GM20431 (cell line): ENCODE measurements around the gene PLD4.
"Not testable (repeated sequence)": the region's sequence is repeated elsewhere in the genome, so short reads cannot be mapped to it uniquely, and the experiment has no call there.

Experiments used
- in situ Hi-C: fragments of 300-500 bp; cut with MseI, MboI; formaldehyde crosslinking; loops from one replicate; pipeline ENCODE4 v1.15.0; 2020; ENCODE audit warnings: low sequenced_read_pairs; ENCODE audit not compliant: unreplicated experiment

PLD4 gene

GRCh38 chr14:104937694-104938365 is 13.2 kb downstream of the PLD4 start:
- in situ Hi-C loops = no loop called here

DNA sequence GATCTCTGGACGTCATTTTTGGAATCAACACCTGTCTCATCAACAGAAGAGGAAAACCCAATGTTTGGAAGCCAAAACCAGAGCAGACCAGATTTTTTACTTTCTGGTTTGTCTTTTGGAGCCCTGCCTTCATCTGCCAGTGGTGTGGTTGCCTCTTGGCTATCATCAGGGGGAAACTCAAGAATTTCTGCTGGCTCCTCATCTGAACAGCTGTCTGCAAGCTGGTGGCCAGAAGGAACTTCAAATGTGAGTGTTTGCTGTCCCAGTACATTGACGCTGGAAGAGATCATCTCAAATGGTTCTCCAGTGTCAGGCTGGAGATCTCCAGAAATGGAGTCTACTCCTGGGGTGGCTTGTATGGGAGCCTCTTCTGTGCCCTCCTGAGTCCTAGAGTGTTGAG is 13.8 kb downstream of the PLD4 start:
- in situ Hi-C loops = no loop called here

GRCh38 chr14:104938960-104939359 is 14.3 kb downstream of the PLD4 start:
- in situ Hi-C loops = no loop called here

- in situ Hi-C loops = no loop called here
Measured at GRCh38 chr14:104939666-104940410, 15.2 kb downstream of the PLD4 start.

DNA sequence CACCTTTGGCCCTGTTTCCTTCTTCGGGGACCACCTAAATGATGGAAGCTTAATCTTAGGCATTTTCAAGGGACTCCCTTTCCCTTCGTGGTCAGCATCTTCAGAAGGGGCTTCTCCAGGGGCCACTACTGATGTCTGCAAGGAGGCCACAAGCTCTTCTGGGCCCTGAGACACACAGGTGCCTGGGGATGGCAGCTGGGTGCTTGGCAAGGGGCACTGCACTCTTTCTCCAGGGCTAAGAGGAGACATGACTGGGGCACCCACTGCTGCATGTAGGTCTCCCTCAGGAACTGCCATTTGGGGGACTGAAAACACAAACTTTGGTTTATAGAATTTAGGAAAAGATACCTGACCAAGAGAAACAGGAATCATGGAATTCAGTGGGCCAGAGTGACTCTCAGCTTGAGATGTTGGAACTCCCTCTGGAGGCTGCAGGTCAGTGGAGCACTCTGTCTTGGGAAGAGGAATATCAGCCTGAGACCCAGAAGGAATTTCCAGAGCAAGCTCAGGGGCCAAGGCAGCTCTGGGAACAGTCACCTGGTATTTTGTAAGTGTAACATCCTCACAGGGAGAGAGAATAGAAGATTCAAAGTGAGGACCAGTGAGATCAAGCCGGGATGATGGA is 16.0 kb downstream of the PLD4 start:
- in situ Hi-C loops = no loop called here

GRCh38 chr14:104941508-104942365 is 17.1 kb downstream of the PLD4 start:
- in situ Hi-C loops = no loop called here

GRCh38 chr14:104942586-104942985 is 17.9 kb downstream of the PLD4 start:
- in situ Hi-C loops = no loop called here

DNA sequence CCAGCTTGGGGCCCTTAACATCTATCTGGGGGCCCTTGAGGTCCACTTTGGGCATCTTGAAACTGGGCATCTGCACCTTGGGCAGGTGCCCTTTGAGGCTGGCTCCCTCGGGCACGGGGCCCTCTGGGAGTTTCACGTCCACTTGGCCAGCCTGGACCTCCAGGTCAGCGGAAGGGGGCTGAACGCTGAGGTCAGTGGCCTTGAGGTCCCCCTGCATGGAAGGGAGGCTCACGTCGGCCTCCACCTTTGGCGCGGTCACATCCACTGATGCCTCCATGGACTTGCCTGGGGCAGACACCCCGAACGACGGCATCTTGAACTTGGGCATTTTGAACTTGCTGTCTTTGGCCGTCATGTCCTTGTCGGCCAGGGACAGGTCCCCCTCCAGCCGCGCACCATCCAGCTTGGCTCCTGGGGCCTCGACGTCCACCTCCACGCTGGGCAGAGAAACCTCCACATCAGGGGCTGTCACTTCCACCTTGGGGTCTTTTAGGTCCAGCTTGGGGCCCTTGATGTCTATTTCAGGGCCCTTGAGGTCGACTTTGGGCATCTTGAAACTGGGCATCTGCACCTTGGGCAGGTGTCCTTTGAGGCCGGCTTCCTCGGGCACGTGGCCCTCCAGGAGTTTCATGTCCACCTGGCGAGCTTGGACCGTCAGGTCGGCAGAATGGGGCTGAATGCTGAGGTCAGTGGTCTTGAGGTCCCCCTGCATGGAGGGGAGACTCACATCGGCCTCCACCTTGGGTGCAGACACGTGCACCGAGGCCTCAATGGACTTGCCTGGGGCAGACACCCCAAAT is 18.7 kb downstream of the PLD4 start:
- in situ Hi-C loops = not testable (repeated sequence)

GRCh38 chr14:104944016-104944308 is 19.3 kb downstream of the PLD4 start:
- in situ Hi-C loops = not testable (repeated sequence)

DNA sequence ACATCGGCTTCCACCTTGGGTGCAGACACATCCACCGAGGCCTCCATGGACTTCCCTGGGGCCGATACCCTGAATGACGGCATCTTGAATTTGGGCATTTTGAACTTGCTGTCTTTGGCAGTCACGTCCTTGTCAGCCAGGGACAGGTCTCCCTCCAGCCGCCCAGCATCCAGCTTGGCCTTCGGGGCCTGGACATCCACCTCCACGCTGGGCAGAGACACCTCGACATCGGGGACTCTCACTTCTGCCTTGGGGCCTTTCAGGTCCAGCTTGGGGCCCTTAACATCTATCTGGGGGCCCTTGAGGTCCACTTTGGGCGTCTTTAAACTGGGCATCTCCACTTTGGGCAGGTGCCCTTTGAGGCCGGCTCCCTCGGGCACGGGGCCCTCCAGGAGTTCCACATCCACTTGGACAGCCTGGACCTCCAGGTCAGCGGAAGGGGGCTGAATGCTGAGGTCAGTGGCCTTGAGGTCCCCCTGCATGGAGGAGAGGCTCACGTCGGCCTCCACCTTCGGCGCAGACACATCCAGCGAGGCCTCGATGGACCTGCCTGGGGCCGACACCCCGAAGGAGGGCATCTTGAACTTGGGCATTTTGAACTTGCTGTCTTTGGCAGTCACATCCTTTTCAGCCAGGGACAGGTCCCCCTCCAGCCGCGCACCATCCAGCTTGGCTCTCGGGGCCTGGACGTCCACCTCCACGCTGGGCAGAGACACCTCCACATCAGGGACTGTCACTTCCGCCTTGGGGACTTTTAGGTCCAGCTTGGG is 19.9 kb downstream of the PLD4 start:
- in situ Hi-C loops = not testable (repeated sequence)

DNA sequence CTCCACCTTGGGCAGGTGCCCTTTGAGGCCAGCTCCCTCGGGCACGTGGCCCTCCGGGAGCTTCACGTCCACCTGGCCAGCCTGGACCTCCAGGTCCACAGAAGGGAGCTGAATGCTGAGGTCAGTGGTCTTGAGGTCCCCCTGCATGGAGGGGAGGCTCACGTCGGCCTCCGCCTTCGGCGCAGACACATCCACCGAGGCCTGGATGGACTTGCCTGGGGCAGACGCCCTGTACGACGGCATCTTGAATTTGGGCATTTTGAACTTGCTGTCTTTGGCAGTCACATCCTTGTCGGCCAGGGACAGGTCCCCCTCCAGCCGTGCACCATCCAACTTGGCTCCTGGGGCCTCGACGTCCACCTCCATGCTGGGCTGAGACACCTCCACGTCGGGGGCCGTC is 20.6 kb downstream of the PLD4 start:
- in situ Hi-C loops = not testable (repeated sequence)

DNA sequence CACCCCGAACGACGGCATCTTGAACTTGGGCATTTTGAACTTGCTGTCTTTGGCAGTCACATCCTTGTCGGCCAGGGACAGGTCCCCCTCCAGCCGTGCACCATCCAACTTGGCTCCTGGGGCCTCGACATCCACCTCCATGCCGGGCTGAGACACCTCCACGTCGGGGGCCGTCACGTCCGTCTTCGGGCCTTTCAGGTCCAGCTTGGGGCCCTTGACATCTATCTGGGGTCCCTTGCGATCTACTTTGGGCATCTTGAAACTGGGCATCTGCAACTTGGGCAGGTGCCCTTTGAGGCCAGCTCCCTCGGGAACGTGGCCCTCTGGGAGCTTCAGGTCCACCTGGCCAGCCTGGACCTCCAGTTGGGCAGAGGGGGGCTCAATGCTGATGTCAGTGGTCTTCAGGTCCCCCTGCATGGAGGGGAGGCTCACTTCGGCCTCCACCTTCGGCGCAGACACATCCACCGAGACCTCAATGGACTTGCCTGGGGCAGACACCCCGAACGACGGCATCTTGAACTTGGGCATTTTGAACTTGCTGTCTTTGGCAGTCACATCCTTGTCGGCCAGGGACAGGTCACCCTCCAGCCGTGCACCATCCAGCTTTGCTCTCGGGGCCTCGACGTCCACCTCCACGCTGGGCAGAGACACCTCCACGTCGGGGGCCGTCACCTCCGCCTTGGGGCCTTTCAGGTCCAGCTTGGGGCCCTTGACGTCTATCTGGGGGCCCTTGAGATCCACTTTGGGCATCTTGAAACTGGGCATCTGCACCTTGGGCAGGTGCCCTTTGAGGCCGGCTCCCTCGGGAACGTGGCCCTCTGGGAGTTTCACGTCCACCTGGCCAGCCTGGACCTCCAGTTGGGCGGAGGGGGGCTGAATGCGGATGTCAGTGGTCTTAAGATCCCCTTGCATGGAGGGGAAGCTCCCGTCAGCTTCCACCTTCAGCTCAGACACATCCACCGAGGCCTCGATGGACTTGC is 21.6 kb downstream of the PLD4 start:
- in situ Hi-C loops = not testable (repeated sequence)

DNA sequence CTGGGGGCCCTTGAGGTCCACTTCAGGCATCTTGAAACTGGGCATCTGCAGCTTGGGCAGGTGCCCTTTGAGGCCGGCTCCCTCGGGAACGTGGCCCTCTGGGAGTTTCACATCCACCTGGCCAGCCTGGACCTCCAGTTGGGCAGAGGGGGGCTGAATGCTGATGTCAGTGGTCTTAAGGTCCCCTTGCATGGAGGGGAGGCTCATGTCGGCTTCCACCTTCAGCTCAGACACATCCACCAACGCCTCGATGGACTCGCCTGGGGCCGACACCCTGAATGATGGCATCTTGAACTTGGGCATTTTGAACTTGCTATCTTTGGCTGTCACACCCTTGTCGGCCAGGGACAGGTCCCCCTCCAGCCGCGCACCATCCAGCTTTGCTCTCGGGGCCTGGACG is 22.5 kb downstream of the PLD4 start:
- in situ Hi-C loops = not testable (repeated sequence)

DNA sequence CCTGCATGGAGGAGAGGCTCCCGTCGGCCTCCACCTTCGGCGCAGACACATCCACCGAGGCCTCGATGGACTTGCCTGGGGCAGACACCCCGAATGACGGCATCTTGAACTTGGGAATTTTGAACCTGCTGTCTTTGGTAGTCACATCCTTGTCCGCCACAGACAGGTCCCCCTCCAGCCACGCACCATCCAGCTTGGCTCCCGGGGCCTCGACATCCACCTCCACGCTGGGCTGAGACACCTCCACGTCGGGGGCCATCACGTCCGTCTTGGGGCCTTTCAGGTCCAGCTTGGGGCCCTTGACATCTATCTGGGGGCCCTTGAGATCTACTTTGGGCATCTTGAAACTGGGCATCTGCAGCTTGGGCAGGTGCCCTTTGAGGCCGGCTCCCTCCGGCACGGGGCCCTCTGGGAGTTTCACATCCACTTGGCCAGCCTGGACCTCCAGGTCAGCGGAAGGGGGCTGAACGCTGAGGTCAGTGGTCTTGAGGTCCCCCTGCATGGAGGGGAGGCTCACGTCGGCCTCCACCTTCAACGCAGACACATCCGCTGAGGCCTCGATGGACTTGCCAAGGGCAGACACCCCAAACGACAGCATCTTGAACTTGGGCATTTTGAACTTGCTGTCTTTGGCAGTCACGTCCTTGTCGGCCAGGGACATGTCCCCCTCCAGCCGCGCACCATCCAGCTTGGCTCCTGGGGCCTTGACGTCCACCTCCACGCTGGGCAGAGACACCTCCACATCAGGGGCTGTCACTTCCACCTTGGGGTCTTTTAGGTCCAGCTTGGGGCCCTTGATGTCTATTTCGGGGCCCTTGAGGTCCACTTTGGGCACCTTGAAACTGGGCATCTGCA is 23.4 kb downstream of the PLD4 start:
- in situ Hi-C loops = not testable (repeated sequence)

- in situ Hi-C loops = no loop called here
Measured at GRCh38 chr14:104948736-104949031, 24.0 kb downstream of the PLD4 start.

DNA sequence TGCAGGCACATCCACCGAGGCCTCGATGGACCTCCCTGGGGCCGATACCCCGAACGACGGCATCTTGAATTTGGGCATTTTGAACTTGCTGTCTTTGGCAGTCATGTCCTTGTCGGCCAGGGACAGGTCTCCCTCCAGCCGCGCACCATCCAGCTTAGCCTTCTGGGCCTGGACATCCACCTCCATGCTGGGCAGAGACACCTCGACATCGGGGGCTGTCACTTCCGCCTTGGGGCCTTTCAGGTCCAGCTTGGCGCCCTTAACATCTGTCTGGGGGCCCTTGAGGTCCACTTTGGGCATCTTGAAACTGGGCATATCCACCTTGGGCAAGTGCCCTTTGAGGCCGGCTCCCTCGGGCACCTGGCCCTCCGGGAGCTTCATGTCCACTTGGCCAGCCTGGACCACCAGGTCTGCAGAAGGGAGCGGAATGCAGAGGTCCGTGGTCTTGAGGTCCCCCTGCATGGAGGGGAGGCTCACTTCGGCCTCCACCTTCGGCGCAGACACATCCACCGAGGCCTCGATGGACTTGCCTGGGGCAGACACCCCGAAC is 24.8 kb downstream of the PLD4 start:
- in situ Hi-C loops = not testable (repeated sequence)

DNA sequence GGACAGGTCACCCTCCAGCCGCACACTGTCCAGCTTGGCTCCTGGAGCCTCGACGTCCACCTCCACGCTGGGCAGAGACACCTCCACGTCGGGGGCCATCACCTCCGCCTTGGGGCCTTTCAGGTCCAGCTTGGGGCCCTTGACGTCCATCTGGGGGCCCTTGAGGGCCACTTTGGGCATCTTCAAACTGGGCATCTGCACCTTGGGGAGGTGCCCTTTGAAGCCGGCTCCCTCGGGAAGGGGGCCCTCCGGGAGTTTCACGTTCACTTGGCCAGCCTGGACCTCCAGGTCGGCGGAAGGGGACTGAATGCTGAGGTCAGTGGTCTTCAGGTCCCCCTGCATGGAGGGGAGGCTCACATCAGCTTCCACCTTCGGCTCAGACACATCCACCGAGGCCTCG is 25.3 kb downstream of the PLD4 start:
- in situ Hi-C loops = no loop called here
